HG02642 (cell line): Measurements from ENCODE around the gene AGTPBP1.
"Not testable (repeated sequence)": the region's sequence is repeated elsewhere in the genome, so short reads cannot be mapped to it uniquely, and the experiment has no call there.

Source experiments
- ATAC-seq: cut with Tn5 transposase; IDR thresholded peaks from one replicate; pipeline ENCODE4 v1.9.1; 2021; ENCODE audit warnings: mild to moderate bottlenecking; ENCODE audit not compliant: unreplicated experiment, poor library complexity

AGTPBP1 gene

DNA sequence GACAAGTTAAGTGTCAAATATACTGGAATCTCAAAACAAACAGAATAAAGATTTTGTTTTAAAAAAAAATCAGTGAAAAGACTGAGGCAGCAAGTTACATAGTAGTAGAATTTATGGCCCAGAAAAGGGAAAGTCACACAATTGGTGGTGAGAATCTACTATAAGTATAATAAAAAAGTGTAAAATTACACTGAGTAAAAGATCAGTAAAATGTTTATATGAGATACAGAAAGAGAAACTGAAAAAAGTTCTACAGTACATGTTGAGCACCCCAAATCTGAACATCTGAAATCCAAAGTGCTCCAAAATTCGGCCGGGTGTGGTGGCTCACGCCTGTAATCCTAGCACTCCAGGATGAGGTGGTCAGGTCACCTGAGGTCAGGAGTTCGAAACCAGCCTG, 15.0 kb downstream of the AGTPBP1 start:
- no peak for ATAC-seq

DNA sequence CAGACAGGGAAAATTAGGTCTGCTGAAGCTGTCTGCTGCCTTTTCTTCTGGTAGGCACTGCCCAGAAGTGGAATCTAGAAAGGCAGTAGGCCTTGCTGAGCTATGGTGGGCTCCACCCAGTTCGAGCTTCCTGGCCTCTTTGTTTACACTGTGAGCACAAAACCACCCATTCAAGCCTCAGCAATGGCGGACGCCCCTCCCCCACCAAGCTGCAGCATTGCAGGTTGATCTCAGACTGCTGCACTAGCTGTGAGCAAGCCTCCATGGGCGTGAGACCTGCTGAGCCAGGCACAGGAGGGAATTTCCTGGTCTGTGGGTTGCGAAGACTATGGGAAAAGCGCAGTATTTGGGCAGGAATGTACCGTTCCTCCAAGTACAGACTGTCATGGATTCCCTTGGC, 18.5 kb downstream of the AGTPBP1 start:
- no peak for ATAC-seq

DNA sequence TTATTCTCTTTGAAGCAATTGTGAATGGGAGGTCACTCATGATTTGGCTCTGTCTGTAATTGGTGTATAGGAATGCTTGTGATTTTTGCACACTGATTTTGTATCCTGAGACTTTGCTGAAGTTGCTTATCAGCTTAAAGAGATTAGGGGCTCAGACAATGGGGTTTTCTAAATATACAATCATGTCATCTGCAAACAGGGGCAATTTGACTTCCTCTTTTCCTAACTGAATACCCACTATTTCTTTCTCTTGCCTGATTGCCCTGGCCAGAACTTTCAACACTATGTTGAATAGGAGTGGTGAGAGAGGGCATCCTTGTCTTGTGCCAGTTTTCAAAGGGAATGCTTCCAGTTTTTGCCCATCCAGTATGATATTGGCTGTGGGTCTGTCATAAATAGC, 22.3 kb downstream of the AGTPBP1 start:
- not testable (repeated sequence) for ATAC-seq

- not testable (repeated sequence) for ATAC-seq
Measured at GRCh38 chr9:85717818-85718217, 23.9 kb downstream of the AGTPBP1 start.

GRCh38 chr9:85717220-85717619, 24.5 kb downstream of the AGTPBP1 start:
- ATAC-seq: no peak

GRCh38 chr9:85716031-85716877, 25.5 kb downstream of the AGTPBP1 start:
- ATAC-seq: peak; percentile 66

- ATAC-seq: peak; percentile 55
Measured at GRCh38 chr9:85715587-85715986, 26.2 kb downstream of the AGTPBP1 start.

- ATAC-seq: no peak
Measured at GRCh38 chr9:85713897-85714296, 27.9 kb downstream of the AGTPBP1 start.

DNA sequence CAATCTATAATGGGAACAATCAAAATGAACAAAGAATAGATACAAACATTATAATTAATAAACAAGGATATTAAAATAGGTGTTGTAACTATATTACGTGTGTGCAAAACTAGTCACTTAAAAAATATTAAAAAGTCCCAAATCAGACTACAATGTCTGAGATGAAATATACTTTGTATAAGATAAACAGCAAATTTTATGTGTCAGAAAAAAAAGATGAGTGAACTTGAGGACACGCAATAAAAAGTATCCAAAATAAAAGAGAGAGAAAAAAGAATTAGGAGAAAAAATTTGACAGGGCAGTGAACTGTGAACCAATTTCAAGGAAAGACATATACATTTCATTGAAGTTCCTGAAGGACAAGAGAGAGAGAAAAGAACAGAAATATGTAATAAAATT, 37.0 kb downstream of the AGTPBP1 start:
- ATAC-seq: no peak

GRCh38 chr9:85703398-85703797, 38.4 kb downstream of the AGTPBP1 start:
- ATAC-seq: no peak

DNA sequence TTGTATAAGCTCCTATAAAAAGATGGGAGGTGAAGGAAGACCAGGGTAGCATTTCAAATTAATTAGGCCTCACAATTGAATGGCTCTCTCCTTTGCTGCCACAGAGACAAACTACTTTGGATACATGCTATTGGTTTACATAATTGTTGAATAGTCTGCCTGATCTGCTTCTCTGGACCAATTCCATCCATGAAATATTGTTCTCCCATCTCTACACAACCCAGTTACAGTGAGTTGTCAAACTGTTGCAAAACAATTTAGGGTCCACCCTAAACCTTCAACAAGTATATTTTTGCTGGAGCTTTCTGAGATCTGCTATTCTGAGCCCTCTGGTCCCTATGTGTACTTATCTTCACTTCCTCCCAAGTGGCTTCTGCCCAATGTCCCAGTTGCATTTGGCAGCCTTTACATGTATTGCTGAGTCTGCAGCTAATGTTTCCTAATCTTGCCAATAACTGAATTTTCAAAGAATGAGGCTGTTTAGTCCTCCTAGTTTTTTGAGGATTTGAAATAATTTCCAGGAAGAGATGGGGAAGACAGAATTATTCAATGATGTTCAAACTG, 38.9 kb downstream of the AGTPBP1 start:
- ATAC-seq: no peak

GRCh38 chr9:85702191-85702590, 39.6 kb downstream of the AGTPBP1 start:
- ATAC-seq: no peak

DNA sequence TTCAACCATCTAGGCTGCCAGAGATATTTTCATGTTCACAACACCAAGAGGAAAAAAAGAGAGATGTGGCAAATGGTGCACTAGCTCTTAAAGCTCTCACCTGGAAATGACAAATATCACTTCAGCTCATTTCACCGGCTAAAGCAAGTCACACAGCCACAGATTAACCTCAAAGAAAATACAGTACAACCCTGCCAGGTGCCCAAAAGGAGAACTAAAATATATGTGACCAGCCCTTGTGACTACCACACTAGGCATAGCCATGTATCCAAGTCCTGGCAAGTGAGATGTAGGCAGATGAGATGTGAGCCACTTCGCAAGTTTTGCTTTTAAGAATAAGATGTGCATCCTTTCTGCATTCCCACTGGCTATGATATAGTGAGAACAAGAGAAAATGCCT, 41.4 kb downstream of the AGTPBP1 start:
- no peak for ATAC-seq

- ATAC-seq: no peak
Measured at GRCh38 chr9:85688361-85688760, 53.4 kb downstream of the AGTPBP1 start.

- no peak for ATAC-seq
Measured at GRCh38 chr9:85685081-85685480, 56.7 kb downstream of the AGTPBP1 start.

GRCh38 chr9:85676790-85677189, 65.0 kb downstream of the AGTPBP1 start:
- no peak for ATAC-seq

DNA sequence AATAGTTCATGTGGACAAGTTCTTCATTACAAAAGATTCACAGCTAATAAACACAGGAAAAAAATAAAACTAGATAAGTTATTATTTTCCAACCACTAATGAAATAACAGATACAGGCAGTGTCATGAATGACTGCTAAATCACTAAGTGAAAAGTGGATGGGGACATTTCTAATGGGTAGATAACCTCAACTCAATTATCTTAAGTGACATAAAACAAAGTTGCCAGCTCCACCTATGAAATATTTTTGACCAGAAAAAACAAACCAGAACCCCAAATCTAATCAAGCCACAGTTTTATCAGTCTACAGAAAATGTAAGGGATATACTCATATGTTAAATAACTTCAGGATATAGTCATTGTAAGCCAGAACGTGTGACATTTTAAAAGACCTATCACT, 74.4 kb downstream of the AGTPBP1 start:
- no peak for ATAC-seq

DNA sequence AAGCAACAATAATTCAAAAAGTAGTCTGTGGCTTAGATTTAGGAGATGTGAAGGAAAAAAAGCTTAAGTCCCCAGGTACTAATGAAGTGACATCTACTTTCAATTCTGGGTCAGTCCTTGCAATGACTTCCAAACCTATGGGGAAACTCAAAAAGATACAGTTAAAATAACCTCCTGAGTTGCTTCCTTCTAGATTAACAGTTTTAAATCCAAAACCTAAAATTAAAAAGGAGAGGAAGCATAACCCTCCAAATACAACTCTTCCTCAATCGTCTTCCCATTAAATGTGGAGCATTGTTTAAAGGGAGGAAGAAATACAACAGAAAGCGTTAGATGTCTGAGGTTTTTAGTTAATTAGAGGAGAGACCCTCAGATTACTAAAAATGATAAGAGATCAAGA, 75.7 kb downstream of the AGTPBP1 start:
- ATAC-seq: no peak

GRCh38 chr9:85662573-85662972, 79.2 kb downstream of the AGTPBP1 start:
- no peak for ATAC-seq

DNA sequence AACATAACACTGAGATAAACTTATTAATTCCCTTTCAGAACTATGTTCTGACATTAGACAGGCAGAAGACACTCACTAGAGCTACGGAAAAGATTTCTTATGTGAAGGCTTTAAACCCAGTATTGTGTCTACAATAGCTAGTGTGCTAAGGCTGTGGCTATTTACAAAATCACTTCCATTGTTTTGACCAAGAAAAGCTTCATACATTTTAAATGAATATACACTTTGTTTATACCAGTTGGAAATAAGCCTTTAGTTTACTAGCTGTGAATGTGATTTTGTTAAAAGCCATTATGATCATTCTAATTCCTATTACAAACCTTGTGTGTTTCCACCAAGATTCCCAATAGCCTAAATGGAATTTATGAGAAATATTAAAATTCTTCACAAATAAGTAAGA, 83.0 kb downstream of the AGTPBP1 start:
- no peak for ATAC-seq

DNA sequence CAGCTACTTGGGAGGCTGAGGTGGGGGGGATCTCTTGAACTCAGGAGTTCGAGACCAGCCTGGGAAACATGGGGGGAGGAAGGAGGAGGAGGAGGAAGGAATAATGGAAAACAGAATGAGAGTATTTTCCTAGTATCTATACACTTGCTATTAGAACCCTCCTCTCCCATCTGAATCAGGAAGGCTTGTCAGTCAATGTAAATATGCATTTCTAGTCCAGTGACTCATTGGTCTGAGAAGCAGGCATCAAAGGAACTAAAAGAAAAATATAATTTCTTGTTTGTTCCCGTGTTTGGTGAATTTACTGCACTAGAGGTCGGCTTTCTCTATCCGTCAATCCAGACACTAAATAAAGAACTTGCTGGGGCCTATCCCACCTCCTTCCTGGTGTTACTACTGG, 88.6 kb downstream of the AGTPBP1 start:
- no peak for ATAC-seq

- ATAC-seq: no peak
Measured at GRCh38 chr9:85647571-85647970, 94.2 kb downstream of the AGTPBP1 start.
